Kidney epithelial cell (primary cell): ENCODE measurements around the gene TUSC2. TPM values are rescaled to one million over a fixed set of nuclear protein-coding genes. Genes with fewer than 3 reads are reported as not detected.
A peak's percentile ranks its signal among the peaks of the same experiment; 100 is the strongest.

ENCODE experiments used
- DNase-seq: peaks from one replicate; pipeline ENCODE4 v3.0.0-alpha.2; 2010; ENCODE audit warnings: low read depth
- H3K27me3 ChIP-seq: 2 replicates; pipeline ENCODE4 v1.6.0; 2011; ENCODE audit warnings: low read length; ENCODE audit not compliant: control insufficient read depth, insufficient read depth
- H3K36me3 ChIP-seq: 2 replicates; pipeline ENCODE4 v1.5.1; 2011; ENCODE audit warnings: low read length; ENCODE audit not compliant: control insufficient read depth, insufficient read depth
- H3K4me3 ChIP-seq: 2 replicates; pipeline ENCODE4 v1.5.1; 2011; ENCODE audit warnings: low read depth, mild to moderate bottlenecking, control low read depth, low read length
- total RNA-seq: library from RNA; depleted of rRNA; stranded (reverse); fragments of >200 nt; gene quantifications from 2 replicates; pipeline ENCODE4 v1.2.3, GENCODE V29; 2015
- TF ChIP-seq, protein P1 (sequence below): IDR thresholded peaks from 2 replicates; pipeline ENCODE4 v1.5.1; 2011; ENCODE audit warnings: mild to moderate bottlenecking, moderate library complexity, low read length, control low read depth, inconsistent platforms; ENCODE audit not compliant: insufficient read depth, poor library complexity, severe bottlenecking

The TUSC2 gene
- total RNA-seq, 1 donor from 2014 or later: 58.3 TPM

DNA sequence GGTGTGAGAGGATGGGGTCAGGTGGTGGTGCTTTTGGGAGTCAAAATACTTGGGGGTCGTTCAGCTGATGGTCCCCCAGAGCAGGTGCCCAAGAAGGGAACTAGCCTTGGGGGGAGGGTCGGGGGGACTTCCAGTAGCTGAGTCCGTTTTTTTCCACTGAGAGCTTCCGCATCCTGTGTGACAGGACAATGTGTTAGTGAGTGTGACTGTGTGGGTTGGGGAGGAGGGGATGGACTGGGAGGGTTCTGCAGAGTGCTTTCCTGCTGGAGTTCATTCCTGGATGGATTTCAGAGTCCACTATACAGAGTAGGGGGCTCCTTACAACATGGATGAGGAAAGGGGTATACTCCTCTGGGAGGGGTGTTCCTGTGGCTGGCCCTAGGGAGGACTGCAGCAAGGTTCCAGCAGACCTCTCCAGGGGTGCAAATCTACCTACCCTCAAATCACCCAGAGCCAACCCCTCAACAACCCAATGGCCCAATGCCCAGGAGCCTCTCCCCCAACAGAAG, 4.9 kb downstream of the TUSC2 start:
- Histone ChIP-seq H3K4me3 (no peak overlapping the region), H3K36me3 (no peaks in the 10 kb centered on the region), H3K27me3 (no peaks in the 10 kb centered on the region)
- no peak for DNase-seq
- TF ChIP-seq, protein P1, sequence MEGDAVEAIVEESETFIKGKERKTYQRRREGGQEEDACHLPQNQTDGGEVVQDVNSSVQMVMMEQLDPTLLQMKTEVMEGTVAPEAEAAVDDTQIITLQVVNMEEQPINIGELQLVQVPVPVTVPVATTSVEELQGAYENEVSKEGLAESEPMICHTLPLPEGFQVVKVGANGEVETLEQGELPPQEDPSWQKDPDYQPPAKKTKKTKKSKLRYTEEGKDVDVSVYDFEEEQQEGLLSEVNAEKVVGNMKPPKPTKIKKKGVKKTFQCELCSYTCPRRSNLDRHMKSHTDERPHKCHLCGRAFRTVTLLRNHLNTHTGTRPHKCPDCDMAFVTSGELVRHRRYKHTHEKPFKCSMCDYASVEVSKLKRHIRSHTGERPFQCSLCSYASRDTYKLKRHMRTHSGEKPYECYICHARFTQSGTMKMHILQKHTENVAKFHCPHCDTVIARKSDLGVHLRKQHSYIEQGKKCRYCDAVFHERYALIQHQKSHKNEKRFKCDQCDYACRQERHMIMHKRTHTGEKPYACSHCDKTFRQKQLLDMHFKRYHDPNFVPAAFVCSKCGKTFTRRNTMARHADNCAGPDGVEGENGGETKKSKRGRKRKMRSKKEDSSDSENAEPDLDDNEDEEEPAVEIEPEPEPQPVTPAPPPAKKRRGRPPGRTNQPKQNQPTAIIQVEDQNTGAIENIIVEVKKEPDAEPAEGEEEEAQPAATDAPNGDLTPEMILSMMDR: no peak

DNA sequence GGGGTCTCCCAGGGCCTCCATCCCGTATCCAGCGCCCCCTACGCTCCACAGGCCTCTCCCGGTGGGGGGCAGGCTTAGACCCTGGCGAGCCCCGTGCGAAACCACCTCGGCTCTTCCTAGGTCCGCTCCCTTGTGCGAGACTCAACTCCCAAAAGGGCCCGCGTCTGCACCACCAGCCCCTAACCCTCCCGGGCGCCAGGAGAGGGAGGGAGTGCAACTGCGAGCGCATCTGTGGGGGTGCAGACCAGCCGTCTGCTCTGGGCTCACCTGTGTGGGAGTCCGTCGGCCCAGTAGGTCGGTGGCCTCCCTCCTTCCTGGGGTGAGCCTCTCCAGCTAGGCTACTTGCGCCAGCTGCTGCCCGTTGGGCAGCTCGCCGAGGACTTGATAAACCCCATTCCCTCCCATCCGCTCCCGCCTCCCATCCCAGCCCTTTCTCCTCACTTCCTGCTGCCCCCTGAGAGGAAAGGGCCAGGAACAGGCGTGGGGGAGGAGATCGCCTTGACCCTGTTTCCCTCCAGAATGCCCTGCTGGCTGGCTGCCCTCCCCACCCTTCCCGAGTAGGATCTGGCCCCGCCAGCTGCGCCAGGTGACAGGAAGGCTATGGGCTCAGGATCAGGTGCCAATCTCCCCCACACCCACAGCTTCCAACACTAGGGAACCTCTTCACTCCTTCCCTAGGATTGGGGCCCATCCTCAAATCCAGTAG, 5.5 kb downstream of the TUSC2 start, which contains the start of gene HYAL2:
Gene HYAL2, minus strand, starts transcription at position 360 of the 706 bp plus-strand sequence. CDS start 2,256 bp downstream, outside the sequence.
- Histone ChIP-seq H3K27me3 (no peaks in the 10 kb centered on the region), H3K4me3 (peak within 1 kb of the TSS; percentile 81), H3K36me3 (peaks cover 3% of the 10 kb centered on the region)
- TF ChIP-seq, protein P1: peak; percentile 2
- DNase-seq: no peak

DNA sequence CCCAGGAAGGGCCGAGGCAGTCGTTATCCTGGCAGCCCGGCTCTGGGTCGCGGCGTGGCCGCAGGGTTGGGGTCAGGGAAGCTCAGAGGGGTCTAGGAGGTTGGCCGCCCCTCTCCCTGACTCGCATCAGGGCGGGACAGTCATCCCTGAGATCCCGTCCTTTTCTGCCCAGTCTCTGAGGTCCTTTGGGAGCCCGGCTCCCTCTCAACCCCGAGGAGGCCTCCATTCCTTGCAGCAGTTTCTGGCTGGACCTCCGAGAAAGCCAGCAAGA, 6.0 kb downstream of the TUSC2 start:
- Histone ChIP-seq H3K4me3 (peak overlapping the region; percentile 81), H3K27me3 (no peaks in the 10 kb centered on the region), H3K36me3 (peaks cover 3% of the 10 kb centered on the region)
- DNase-seq: no peak
- TF ChIP-seq, protein P1: no peak

DNA sequence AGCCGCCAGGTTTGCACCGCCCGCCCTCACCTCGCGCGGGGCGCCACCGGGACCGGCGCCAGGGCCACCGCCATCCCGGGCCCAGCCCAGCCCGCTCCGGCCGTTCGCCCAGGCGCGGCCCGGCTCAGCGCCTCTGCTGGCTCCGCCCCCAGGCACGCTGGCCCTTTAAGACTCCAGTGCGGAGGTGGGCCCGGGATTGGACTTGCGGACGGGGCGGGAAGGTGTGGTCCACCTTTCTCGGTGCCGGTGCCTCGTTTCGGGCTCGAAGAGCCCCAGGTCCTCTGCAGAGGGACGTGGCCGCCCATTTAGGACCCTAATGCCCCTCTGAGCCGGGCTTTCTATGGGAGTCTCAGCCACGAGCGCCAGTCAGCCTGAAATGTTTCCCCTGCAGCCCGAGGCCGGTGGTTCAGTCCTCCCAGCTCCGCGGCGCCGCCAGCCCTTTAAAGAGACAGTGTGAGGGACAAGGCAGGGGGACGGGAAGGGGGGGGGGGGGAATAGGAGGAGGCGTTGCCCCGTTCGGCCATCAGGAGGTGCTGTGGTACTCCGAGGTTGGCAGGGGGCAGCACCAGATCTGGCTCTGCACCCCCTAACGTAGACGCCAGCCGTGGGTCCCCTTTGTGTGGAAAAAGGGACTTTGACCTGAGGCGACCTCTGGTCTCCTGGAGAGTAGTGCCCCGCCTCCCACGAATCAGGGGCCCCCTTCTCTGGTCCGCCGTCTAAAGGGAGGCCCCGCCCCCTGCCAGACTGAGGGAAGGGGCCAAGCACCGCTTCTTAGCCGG, 6.5 kb downstream of the TUSC2 start:
- TF ChIP-seq, protein P1: peak; percentile 74
- H3K4me3 ChIP-seq: peak overlapping the region; percentile 81
- H3K36me3 ChIP-seq: peaks cover 3% of the 10 kb centered on the region
- DNase-seq: no peak
- H3K27me3 ChIP-seq: no peaks in the 10 kb centered on the region

DNA sequence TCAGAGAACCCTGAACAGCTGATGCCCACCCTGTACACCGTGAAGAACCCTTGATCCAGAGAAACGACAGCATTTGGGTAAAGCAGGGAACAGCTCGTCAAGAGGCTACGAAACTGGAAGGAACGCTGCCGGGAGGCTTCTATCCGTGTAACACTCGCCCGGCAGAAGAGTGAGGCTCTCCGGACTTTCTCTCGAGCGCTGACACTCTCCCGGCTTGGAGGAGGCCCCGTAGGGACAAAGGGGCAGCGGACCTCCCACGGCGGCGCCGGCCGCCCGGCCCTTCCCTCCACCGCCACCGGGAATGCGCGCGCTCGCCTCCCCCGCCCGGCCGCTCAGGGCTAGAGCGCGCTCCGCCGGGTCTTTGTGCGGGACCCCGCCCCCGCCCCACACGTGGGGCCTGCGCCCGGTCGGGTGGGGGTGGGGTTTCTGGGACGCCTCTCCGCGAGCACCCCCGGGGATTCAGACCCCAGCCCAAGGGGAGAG, 7.1 kb downstream of the TUSC2 start:
- TF ChIP-seq, protein P1: no peak
- Histone ChIP-seq H3K36me3 (peaks cover 3% of the 10 kb centered on the region), H3K27me3 (no peaks in the 10 kb centered on the region), H3K4me3 (peak overlapping the region; percentile 81)
- DNase-seq: no peak
